HepG2 (cell line): Measurements from ENCODE around the gene HSPA14. TPM values are rescaled to one million over a fixed set of nuclear protein-coding genes. Genes with fewer than 3 reads are reported as not detected.

Source experiments
- ADNP ChIP-seq: sonication (generic); formaldehyde crosslinking; IDR thresholded peaks from 2 replicates; pipeline ENCODE4 v1.4.0; 2020; ENCODE audit warnings: missing genetic modification reagents
- DPF2 ChIP-seq: sonication (generic); formaldehyde crosslinking; IDR thresholded peaks from 2 replicates; pipeline ENCODE4 v1.4.0; 2020; ENCODE audit warnings: mild to moderate bottlenecking, low read depth, missing genetic modification reagents, borderline replicate concordance
- EEA1 ChIP-seq: sonication (generic); formaldehyde crosslinking; IDR thresholded peaks from 2 replicates; pipeline ENCODE4 v1.5.1; 2020; ENCODE audit warnings: mild to moderate bottlenecking, missing genetic modification reagents, borderline replicate concordance
- EP300 ChIP-seq, 3 experiments: sonication (generic) in 1 of 3; formaldehyde crosslinking in 1 of 3; IDR thresholded peaks; 2 replicates each; pipeline versions ENCODE4 v1.5.1 to v1.6.1; 2011 to 2020; ENCODE audit warnings: low read depth in 2 of 3, low read length in 2 of 3, borderline replicate concordance in 1 of 3, improper control_type of control experiment in 1 of 3, mild to moderate bottlenecking in 1 of 3, missing genetic modification reagents in 1 of 3, moderate library complexity in 1 of 3
- HNRNPLL ChIP-seq: fragments of 200-400 bp; formaldehyde crosslinking; IDR thresholded peaks from 2 replicates; pipeline ENCODE4 v1.6.1; 2017; ENCODE audit warnings: mild to moderate bottlenecking, low read depth, low read length; ENCODE audit not compliant: poor library complexity, severe bottlenecking
- KDM5B ChIP-seq: sonication (generic); formaldehyde crosslinking; IDR thresholded peaks from 2 replicates; pipeline ENCODE4 v1.4.0; 2020; ENCODE audit warnings: missing genetic modification reagents, mild to moderate bottlenecking, borderline replicate concordance
- MZF1 ChIP-seq: sonication (generic); formaldehyde crosslinking; IDR thresholded peaks from 2 replicates; pipeline ENCODE4 v1.8.1; 2023; ENCODE audit warnings: mild to moderate bottlenecking, missing genetic modification reagents, borderline replicate concordance
- SRSF9 ChIP-seq: fragments of 200-400 bp; formaldehyde crosslinking; IDR thresholded peaks from 2 replicates; pipeline ENCODE4 v1.6.1; 2018; ENCODE audit warnings: borderline replicate concordance, mild to moderate bottlenecking, low read depth, low read length; ENCODE audit not compliant: insufficient read depth, poor library complexity, severe bottlenecking
- TBX2 ChIP-seq: sonication (generic); formaldehyde crosslinking; IDR thresholded peaks from 2 replicates; pipeline ENCODE4 v1.5.0; 2020; ENCODE audit warnings: missing genetic modification reagents, mild to moderate bottlenecking, borderline replicate concordance
- WIZ ChIP-seq: sonication (generic); formaldehyde crosslinking; IDR thresholded peaks from 2 replicates; pipeline ENCODE4 v1.5.1; 2020; ENCODE audit warnings: mild to moderate bottlenecking, missing genetic modification reagents
- ZBTB3 ChIP-seq: sonication (generic); formaldehyde crosslinking; IDR thresholded peaks from 2 replicates; pipeline ENCODE4 v1.4.0; 2020; ENCODE audit warnings: low read depth, mild to moderate bottlenecking, moderate library complexity, missing genetic modification reagents, borderline replicate concordance
- ZBTB42 ChIP-seq: sonication (generic); formaldehyde crosslinking; IDR thresholded peaks from 2 replicates; pipeline ENCODE4 v1.5.0; 2020; ENCODE audit warnings: mild to moderate bottlenecking, missing genetic modification reagents
- ZFY ChIP-seq: sonication (generic); formaldehyde crosslinking; IDR thresholded peaks from 2 replicates; pipeline ENCODE4 v1.4.0; 2020; ENCODE audit warnings: missing genetic modification reagents
- ZKSCAN8 ChIP-seq: IDR thresholded peaks from 2 replicates; pipeline ENCODE4 v1.6.1; 2016; ENCODE audit warnings: borderline replicate concordance, missing genetic modification reagents, missing compliant biosample characterization
- ZNF629 ChIP-seq: sonication (generic); formaldehyde crosslinking; conservative IDR thresholded peaks from 2 replicates; pipeline ENCODE4 v1.5.0; 2020; ENCODE audit warnings: missing genetic modification reagents
- ZNF841 ChIP-seq: sonication (generic); formaldehyde crosslinking; IDR thresholded peaks from 2 replicates; pipeline ENCODE4 v1.8.1; 2023; ENCODE audit warnings: missing genetic modification reagents, borderline replicate concordance
- polyA plus RNA-seq, 8 experiments: library from polyadenylated mRNA; depleted of rRNA in 3 of 8; stranded (reverse) in 7 of 8; unstranded in 1 of 8; fragments of >200 nt; fragmentation: Illumina TruSeq in 4 of 8; extraction: Trizol in 4 of 8; gene quantifications; 2 replicates each; pipeline versions ENCODE4 v1.2.1 to v1.2.3, GENCODE V29; 2011 to 2016; ENCODE audit warnings: low read depth in 4 of 8, missing spikeins in 1 of 8, mixed read lengths in 1 of 8; ENCODE audit not compliant: insufficient read depth in 1 of 8
- total RNA-seq, 5 experiments: library from RNA; depleted of rRNA; stranded (reverse); fragments of >200 nt; fragmentation: Illumina TruSeq; extraction: Trizol; gene quantifications; 2 replicates each; pipeline ENCODE4 v1.2.3, GENCODE V29; 2016; ENCODE audit warnings: low read depth in 1 of 5
- TF ChIP-seq, protein P1 (sequence below): IDR thresholded peaks from 2 replicates; pipeline ENCODE4 v1.6.1; 2012; ENCODE audit warnings: low read length, improper control_type of control experiment
- TF ChIP-seq, protein P2 (sequence below): sonication (generic); formaldehyde crosslinking; IDR thresholded peaks from 2 replicates; pipeline ENCODE4 v1.4.0; 2020; ENCODE audit warnings: missing genetic modification reagents

The HSPA14 gene
- total and polyA plus RNA-seq, 2 of the 13 experiments (the other 11 are each of a cell fraction or from before 2014, with no cell fraction given) = 10.7 to 29.8 TPM

DNA sequence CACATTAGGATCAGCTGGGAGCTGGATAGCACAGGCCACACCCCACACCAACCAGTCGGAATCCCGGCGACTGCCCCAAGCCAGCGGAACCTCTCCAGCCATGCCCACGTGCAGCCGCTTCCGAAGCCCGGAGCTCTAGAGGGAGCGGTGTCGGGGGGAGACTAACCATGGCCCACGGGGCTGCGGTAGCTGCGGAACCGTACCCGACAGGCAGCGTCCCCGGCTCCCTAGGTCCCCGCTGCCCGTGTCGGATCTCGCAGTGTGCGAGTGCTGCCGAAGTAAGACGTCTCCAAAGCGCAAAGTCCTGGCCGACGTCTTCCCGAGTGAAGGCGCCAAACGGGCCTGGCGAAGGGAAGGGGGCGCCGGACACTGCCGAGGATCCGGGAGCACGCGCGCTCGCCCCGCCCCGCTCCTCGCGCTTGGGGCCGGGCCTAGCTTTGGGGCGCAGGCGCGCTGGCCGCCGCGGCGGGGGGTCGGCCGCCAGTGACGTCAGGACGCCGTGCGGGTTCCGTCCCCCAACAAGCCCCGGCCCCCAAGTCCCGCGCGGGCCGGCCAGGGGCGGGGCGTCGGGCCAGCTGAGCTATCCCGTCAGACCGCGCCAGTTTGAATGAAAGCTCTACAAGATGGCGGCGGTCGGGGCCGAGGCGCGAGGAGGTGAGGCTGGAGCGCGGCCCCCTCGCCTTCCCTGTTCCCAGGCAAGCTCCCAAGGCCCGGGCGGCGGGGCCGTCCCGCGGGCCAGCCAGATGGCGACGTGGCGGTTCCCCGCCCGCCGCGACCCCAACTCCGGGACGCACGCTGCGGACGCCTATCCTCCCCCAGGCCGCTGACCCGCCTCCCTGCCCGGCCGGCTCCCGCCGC lies 40.4 kb downstream of the HSPA14 start, which contains the start of gene SUV39H2 (continued):
- no peak for TF ChIP-seq MZF1 (CRISPR knock-in tag)
- TF ChIP-seq ZNF629 (CRISPR knock-in tag) = no peak
- TF ChIP-seq, protein P1, sequence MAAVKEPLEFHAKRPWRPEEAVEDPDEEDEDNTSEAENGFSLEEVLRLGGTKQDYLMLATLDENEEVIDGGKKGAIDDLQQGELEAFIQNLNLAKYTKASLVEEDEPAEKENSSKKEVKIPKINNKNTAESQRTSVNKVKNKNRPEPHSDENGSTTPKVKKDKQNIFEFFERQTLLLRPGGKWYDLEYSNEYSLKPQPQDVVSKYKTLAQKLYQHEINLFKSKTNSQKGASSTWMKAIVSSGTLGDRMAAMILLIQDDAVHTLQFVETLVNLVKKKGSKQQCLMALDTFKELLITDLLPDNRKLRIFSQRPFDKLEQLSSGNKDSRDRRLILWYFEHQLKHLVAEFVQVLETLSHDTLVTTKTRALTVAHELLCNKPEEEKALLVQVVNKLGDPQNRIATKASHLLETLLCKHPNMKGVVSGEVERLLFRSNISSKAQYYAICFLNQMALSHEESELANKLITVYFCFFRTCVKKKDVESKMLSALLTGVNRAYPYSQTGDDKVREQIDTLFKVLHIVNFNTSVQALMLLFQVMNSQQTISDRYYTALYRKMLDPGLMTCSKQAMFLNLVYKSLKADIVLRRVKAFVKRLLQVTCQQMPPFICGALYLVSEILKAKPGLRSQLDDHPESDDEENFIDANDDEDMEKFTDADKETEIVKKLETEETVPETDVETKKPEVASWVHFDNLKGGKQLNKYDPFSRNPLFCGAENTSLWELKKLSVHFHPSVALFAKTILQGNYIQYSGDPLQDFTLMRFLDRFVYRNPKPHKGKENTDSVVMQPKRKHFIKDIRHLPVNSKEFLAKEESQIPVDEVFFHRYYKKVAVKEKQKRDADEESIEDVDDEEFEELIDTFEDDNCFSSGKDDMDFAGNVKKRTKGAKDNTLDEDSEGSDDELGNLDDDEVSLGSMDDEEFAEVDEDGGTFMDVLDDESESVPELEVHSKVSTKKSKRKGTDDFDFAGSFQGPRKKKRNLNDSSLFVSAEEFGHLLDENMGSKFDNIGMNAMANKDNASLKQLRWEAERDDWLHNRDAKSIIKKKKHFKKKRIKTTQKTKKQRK = no peak
- no peak for TF ChIP-seq ZKSCAN8 (CRISPR knock-in tag)
- no peak for TF ChIP-seq ZBTB3
- no peak for TF ChIP-seq DPF2 (CRISPR knock-in tag)
- TF ChIP-seq, protein P2, sequence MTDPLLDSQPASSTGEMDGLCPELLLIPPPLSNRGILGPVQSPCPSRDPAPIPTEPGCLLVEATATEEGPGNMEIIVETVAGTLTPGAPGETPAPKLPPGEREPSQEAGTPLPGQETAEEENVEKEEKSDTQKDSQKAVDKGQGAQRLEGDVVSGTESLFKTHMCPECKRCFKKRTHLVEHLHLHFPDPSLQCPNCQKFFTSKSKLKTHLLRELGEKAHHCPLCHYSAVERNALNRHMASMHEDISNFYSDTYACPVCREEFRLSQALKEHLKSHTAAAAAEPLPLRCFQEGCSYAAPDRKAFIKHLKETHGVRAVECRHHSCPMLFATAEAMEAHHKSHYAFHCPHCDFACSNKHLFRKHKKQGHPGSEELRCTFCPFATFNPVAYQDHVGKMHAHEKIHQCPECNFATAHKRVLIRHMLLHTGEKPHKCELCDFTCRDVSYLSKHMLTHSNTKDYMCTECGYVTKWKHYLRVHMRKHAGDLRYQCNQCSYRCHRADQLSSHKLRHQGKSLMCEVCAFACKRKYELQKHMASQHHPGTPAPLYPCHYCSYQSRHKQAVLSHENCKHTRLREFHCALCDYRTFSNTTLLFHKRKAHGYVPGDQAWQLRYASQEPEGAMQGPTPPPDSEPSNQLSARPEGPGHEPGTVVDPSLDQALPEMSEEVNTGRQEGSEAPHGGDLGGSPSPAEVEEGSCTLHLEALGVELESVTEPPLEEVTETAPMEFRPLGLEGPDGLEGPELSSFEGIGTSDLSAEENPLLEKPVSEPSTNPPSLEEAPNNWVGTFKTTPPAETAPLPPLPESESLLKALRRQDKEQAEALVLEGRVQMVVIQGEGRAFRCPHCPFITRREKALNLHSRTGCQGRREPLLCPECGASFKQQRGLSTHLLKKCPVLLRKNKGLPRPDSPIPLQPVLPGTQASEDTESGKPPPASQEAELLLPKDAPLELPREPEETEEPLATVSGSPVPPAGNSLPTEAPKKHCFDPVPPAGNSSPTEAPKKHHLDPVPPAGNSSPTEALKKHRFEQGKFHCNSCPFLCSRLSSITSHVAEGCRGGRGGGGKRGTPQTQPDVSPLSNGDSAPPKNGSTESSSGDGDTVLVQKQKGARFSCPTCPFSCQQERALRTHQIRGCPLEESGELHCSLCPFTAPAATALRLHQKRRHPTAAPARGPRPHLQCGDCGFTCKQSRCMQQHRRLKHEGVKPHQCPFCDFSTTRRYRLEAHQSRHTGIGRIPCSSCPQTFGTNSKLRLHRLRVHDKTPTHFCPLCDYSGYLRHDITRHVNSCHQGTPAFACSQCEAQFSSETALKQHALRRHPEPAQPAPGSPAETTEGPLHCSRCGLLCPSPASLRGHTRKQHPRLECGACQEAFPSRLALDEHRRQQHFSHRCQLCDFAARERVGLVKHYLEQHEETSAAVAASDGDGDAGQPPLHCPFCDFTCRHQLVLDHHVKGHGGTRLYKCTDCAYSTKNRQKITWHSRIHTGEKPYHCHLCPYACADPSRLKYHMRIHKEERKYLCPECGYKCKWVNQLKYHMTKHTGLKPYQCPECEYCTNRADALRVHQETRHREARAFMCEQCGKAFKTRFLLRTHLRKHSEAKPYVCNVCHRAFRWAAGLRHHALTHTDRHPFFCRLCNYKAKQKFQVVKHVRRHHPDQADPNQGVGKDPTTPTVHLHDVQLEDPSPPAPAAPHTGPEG (CRISPR knock-in tag) = peak; percentile 40
- TF ChIP-seq ZNF841 (CRISPR knock-in tag) = 0 out of 2 replicates have a peak, but pooled peaks have one; percentile 50
- TF ChIP-seq EP300 (IDR thresholded peaks at IDR 0.05; ENCODE audit: low read depth in 2 of 2, low read length in 2 of 2) = no peak
- no peak; the same call in none of the 2 replicates for TF ChIP-seq EP300 (CRISPR knock-in tag; IDR thresholded peaks at IDR 0.05; ENCODE audit: borderline replicate concordance)
- TF ChIP-seq ZFY (CRISPR knock-in tag) = peak; percentile 92
- no peak; the same call in 1 of the 2 replicates for TF ChIP-seq TBX2 (CRISPR knock-in tag)
- 0 out of 2 replicates have a peak, but pooled peaks have one; percentile 29 for TF ChIP-seq ZBTB42 (CRISPR knock-in tag)
- TF ChIP-seq SRSF9 = no peak
- 0 out of 2 replicates have a peak, but pooled peaks have one; percentile 12 for TF ChIP-seq EEA1 (CRISPR knock-in tag)
- TF ChIP-seq HNRNPLL = peak; percentile 79
- TF ChIP-seq ADNP (CRISPR knock-in tag) = no peak
- TF ChIP-seq KDM5B (CRISPR knock-in tag) = peak; percentile 78; the same call in 1 of the 2 replicates
- TF ChIP-seq WIZ = 0 out of 2 replicates have a peak, but pooled peaks have one; percentile 22
